D721Med (cell line): ENCODE measurements around the gene ZNF750.

ENCODE experiments used
- DNase-seq: peaks from one replicate; pipeline ENCODE4 v3.0.0; 2011; ENCODE audit warnings: low spot score; ENCODE audit not compliant: insufficient read length
- FAIRE-seq: peaks from 2 replicates; lab custom pipeline; 2011; peaks lifted over from hg19 to GRCh38; lab: Jason Lieb, UNC
- TF ChIP-seq, protein P1 (sequence below): IDR thresholded peaks from 2 replicates; pipeline ENCODE4 v1.5.1; 2012; ENCODE audit warnings: mild to moderate bottlenecking, control low read depth; ENCODE audit not compliant: insufficient read depth; ENCODE audit errors: missing control alignments

ZNF750 gene

DNA sequence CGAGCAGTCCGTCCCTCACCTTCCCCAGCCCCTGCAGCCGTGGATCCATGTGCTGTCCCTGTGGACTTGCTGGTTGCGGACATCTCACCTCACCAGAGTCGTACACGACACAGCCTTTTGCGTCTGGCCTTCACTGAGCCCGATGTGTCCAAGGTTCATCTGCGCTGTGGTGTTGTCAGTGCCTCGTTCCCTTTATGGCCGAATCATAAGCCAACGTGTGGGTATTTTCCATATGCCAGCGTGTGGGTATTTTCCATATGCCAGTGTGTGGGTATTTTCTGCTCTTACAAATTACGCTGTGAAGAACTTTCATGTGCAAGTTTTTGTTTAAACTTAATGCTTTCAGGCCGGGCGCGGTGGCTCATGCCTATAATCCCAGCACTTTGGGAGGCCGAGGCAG is 56.3 kb downstream of the ZNF750 start:
- FAIRE-seq (no peak), DNase-seq (no peak)
- TF ChIP-seq, protein P1, sequence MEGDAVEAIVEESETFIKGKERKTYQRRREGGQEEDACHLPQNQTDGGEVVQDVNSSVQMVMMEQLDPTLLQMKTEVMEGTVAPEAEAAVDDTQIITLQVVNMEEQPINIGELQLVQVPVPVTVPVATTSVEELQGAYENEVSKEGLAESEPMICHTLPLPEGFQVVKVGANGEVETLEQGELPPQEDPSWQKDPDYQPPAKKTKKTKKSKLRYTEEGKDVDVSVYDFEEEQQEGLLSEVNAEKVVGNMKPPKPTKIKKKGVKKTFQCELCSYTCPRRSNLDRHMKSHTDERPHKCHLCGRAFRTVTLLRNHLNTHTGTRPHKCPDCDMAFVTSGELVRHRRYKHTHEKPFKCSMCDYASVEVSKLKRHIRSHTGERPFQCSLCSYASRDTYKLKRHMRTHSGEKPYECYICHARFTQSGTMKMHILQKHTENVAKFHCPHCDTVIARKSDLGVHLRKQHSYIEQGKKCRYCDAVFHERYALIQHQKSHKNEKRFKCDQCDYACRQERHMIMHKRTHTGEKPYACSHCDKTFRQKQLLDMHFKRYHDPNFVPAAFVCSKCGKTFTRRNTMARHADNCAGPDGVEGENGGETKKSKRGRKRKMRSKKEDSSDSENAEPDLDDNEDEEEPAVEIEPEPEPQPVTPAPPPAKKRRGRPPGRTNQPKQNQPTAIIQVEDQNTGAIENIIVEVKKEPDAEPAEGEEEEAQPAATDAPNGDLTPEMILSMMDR = no peak

DNA sequence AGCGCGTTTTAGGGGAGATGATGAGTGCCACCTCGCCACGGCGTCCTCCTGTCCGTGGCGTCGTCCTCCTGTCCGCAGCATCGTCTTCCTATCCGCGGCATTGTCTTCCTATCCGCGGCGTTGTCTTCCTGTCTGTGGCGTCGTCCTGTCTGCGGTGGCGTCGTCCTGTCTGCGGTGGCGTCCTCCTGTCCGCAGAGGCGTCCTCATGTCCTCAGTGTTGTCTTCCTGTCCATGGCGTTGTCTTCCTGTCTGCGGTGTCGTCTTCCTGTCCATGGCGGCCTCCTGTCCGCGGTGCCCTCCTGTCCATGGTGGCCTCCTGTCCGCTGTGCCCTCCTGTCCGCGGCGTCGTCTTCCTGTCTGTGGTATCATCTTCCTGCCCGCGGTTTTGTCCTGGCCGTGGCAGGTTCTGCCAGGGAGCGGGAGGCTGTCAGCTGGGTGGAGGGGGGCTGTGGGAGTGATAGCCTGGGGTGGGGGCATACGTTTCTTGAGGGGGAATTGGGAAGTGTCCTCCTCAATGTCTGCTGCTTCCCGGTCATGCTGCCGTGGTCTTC is 57.1 kb downstream of the ZNF750 start:
- FAIRE-seq (no peak), DNase-seq (no peak)
- TF ChIP-seq, protein P1 = no peak

DNA sequence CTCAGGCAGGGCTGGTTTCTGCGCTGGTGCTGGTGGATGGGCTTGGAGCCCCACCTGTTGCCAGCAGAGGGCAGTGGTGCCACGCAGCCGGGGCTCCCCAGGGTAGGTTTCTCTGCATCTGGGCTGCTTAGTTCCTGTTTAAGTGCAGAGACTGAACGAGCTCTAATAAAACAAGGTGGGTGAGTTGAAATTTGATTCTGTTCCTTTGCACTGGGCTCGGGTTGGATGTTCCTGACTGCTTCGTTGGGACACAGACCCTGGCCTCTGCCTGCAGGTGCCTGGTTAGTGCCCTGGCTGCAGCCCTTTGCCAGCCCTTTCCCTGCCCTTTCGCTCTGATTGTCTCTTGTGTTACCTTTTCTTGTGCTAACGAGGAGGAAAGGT is 57.9 kb downstream of the ZNF750 start:
- DNase-seq (peak; percentile 92), FAIRE-seq (no peak)
- TF ChIP-seq, protein P1 = peak; percentile 90

DNA sequence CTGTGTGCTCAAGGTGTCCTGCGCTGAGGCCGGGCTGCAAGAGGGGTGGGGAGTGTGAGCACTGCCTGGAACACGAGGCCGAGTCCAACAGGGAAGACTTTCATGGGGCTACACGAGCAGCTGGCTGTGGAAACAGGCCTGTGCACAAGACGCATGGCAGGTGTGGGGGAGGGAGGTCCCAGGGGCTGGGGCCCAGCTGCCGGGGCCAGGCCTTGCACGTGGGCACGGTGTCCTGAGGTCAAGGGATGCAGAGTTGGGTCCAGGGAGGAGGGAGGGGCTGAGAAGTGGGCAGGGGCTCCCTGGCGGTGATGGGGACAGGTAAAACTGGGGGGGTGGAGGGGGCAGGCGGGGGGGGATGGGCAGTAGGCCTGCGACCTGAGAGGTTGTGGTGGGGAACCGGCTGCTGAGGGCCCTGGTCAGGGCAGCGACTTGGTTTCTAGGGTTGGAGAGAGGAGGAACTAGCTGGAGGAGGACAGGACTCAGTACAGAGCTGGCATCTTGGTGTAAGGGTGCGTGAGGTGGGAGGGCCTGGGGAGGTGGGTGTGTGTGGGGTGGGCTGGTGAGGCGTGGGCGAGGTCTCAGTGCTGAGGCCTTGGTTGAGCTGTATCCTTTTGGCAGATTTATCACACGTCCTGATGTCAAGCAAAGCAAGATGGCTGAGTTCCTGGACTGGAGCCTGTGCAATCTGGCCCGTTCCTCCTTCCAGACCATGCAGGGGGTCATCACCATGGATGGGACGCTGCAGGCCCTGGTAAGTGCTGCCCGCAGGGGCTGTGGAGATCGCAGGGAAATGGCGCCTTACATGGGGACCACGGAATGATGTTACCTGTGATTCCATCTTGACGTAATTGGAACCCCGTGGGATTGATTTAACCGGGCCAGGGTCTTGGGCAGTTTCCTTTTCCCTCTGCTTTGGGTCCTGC is 58.6 kb downstream of the ZNF750 start:
- DNase-seq (no peak), FAIRE-seq (no peak)
- TF ChIP-seq, protein P1 = no peak

DNA sequence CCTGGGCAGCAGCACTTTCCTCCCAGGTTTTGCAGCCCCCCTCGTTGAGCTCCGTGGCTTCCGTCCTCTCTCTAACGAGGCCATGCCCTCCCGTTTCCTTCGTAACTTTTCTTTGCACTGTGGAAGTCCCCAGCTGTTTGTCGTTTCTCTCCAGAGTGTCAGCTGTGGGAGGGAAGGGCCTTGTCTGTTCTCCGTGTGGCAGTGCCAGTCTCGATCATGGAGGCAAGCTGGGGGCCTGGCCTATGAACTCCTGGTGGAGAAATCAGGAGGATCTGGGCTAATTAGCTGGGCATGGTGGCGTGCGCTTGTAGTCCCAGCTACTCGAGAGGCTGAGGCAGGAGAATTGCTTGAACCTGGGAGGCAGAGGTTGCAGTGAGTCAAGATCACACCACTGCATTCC is 59.6 kb downstream of the ZNF750 start:
- TF ChIP-seq, protein P1 = no peak
- no peak for FAIRE-seq
- no peak for DNase-seq

DNA sequence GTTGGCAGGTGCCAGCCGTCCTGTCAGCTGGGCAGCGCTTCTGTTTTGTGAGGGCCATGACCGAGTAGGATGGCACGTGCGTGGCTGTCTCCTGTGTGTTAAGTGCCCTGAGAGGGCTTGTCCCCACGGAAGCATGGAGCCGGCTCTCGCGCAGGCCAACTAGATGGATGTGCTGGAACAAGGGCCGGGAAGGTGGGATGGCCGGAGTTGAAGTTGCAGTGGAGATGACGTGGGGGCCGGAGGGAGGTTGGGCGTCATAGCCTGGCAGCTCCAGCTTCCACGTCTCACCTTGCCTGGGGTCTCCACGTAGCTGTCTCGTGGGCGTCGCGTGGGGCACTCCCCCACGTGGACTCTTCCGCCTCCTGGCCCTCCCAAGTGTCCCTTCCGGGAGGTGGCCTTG is 60.3 kb downstream of the ZNF750 start:
- no peak for DNase-seq
- TF ChIP-seq, protein P1 = no peak
- FAIRE-seq = no peak
